Measurements from ENCODE around the gene TMEM203.

TMEM203 gene

DNA sequence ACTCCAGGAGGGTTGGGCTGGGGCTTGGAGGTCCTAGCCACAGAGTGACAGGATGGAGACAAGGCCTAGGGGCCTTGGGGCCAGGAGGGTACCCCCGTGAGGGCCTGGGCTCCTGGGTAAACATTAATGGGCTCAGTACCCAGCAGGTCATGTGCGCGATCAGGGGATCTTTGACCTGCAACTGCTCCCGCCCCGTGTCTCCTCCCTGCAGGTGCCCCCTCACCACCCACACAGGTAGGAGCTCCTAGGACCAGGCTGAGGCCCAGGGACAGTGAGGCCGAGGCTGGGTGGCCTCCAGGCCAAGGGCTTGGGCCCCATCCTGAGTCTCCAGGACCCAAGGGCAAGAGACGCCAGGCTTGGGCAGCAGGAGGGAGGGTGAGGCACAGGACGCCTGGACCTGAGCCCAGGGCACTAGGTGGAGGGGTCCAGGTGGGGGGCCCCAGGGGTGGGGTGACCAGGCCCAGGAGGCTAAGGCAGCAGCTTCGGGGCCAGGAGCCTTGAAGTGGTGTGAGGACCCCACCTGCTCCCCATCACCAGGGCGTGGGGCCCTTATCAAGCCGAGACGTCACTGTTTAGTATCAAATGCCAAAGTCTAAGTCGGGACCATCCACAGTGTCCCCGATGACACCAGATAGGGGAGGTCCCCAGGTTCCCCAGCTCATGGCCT lies 25.4 kb upstream of the TMEM203 start, which contains the start of gene SLC34A3:
Gene SLC34A3 (plus strand): TSS at position 197 of the 667 bp plus-strand sequence. CDS start 802 bp downstream, outside the sequence.
- in situ Hi-C loops (cut with MboI; ENCODE audit: low sequenced_read_pairs) = no loop called here

DNA sequence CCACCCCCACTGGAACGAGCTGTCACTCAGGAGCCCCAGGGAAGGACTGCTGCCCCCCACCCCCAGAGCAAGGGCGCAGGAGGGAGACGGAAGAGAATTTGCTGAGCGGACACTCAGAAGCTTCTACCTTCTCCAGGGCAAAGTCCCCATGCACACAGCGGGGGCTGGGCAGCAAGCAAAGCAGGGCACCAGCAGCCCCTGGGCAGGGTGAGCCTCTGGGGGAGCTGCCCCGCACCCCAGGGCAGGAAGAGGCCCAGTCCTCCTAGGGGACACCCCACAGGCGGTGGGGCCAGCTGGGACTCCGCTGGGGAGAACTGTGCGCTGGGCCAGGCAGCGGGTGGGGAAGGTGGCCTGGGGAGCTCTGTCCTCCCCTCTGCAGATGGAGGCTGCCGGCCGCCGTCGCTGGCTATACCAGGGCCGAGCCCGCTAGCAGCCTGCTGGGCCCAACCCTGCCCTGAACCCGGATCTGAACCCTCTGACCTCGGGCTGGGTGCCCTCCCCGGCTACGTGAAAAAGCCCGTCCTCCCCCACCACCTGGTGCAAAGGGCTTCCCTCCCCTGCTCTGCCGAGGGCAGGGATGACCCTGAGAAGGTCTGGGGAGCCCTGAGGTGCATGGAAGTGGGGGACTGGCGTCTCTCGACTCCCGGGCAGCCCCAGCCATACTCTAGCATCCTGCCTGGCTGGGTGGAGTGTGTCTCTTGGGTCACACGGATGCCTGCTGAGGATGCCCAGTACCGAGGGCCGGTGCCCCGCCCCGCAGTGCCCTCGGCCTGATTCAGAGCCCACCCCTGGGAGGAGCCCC lies 24.7 kb upstream of the TMEM203 start:
- in situ Hi-C loops (cut with MboI; ENCODE audit: low sequenced_read_pairs) = loop anchor here (10.0 kb wide), 1 partner anchor 105 kb away; no protein-coding TSS in a partner anchor

DNA sequence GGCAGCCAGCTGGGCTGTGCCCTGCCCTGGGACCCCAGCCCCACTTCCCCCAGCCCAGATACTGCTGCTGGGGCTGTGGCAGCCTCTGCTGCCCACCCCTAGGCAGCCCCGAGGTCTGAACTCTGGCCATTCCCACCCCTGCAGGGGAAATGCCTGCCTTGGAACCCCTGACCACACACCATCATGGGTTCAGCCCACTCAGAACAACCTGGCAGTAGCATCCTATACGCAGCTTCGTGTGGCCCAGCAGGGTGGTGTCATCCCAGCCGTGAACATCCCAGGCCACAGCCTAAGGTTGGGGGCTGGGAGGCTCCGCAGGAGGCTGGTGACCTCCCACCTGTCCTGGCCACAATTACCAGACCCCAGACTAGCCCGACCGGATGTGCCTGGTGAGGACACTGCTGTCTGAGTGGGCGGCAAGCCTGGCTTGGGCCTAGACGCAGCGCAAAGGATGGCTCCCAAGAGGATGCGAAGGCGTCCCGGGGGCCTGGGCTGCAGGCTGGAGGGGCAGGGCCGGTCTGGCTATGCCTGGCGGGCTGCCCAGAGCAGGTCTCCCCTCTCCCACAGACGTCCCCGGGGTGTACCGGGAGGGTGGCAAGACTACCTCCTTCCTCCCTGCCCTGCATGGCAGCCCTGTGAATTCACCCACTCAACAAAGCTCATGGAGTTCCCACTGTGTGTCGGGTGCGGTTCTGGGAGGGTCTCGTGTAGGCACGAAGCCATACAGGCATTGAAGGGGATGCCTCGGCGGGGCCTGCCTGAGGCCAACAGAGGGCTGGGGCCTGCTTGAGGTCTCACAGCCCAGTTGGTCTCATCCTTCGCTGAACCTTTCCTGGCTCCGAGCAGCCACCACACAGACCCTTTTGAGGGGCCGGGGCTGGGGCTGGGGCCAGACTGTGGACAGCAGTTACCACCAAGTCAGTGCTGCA lies 23.8 kb upstream of the TMEM203 start:
- in situ Hi-C loops (cut with MboI; ENCODE audit: low sequenced_read_pairs) = loop anchor here (10.0 kb wide), 1 partner anchor 104 kb away; no protein-coding TSS in a partner anchor

DNA sequence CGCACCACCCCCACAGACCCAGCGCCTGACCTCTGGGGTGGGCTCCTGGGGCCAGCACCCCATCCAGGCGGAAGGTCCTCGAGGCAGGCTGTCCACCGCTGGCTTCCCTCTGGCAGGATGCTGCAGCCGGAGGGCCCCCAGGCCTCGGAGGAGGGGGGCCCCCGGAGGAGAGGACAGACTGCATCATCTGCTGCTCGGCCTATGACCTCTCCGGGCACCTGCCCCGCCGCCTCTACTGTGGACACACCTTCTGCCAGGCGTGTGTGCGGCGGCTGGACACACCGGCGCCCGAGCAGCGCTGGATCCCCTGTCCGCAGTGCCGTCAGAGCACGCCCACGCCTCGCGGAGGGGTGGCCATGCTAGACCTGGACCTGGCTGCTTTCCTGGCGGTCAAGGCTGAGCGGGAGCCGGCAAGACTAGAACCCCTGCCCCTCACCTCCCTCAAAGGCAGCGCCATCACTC lies 23.1 kb upstream of the TMEM203 start:
- in situ Hi-C loops (cut with MboI; ENCODE audit: low sequenced_read_pairs) = loop anchor here (10.0 kb wide), 1 partner anchor 104 kb away; no protein-coding TSS in a partner anchor

DNA sequence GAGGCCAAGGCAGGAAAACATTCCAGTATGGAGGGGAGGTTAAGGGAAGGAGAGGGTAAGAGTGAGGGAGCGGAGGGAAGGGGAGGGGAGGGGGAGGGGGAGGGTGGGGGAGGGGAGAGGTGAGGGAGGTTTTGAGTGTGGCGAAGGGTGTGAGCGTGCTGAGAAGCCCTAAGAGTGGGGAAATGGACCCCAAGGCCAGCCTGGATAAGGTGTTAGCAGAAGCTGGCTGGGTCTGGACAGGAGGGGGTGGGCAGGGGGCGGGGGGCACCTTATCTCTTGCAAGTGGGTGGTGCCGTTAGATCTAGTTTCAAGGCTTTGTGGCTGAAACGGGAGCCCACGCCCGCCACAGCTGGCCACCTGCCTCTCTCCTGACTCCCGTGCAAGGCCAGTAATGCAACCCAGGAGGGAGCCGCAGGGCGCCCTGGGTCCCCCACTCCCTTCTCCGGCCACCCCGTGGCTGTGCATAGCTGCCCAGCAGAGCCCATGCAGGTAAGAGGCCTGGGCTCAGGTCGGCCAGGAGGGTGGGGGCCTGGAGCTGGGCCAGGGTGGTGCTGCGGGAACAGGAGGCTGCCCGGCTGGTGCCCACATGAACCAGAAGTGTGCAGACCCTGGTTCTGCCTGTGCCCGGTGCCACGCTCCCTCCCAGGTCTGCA lies 22.5 kb upstream of the TMEM203 start:
- in situ Hi-C loops (cut with MboI; ENCODE audit: low sequenced_read_pairs) = loop anchor here (10.0 kb wide), 1 partner anchor 103 kb away; no protein-coding TSS in a partner anchor

DNA sequence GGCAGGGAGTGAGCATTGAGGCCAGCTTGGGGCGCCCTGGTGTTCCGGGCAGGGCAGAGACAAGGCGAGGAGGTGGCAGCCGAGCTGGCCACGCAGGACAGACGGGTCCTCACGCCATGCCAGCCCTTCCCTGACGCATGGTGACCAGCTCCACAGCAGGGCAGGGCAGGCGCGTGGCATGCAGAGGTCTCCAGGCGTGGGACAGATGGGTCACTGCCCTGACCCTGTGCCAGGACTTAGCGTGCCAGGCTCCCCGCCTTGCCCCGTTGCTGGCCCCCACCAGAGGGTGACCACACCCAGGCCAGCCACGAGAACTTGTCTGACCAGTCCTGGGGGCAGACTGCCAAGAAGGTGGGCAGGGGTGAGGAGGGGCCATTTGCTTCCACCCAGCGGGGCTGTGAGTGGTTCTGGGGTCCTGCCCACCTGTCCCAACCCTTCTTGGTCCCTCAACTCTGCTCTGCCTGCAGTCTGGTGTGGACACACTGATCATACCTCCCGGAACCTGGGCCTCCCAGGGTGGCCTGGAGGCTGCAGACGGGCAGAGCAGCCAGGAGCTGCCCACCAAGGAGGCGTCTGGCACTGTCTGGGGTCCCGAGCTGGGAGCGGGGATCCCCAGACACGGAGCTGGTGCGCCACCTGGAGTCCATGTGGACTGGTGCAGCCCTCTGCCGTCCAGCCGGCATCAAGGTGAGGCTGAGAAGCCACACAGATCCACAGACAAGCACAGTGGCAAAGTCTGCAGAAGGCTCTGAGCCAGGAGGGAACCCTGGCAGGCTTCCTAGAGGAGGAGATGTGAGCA lies 21.8 kb upstream of the TMEM203 start, which contains the start of gene RNF224:
Gene RNF224 (plus strand): TSS at position 449 of the 799 bp plus-strand sequence. CDS start 834 bp downstream, outside the sequence.
- in situ Hi-C loops (cut with MboI; ENCODE audit: low sequenced_read_pairs) = loop anchor here (10.0 kb wide), 1 partner anchor 102 kb away; no protein-coding TSS in a partner anchor

DNA sequence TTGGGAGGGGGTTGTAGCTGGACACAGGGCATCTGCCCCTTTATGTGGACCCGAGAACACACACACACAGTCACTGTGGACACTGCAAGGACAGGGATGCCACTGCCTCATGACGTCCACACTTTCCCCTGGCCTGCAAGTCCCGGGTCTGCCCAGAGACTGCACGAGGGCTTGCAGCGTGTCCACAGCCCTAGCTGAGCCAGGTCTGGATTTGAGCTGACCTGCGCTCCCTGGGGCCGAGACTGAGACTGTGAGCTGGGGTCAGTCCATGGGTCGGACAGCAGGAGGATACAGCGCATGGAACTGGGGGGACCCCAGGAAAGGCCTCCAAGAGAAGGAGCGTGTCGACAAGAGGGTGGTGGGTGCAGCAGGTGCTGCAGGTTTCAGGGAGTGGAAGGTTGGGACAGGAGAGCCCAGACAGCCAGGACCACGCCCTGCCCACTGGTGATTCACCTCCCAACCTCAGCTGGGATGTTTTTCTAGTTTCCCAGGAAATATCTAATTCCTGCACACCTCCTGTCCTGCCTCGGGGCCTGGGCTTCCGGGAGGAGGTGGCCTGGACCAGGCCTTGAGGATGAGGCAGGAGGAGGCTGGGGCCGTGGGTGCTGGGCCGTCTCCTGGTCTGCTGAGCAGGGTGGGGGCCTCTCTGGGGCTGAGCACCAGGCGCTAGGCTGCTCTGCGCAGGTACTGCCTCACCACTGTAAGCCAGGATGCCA lies 21.0 kb upstream of the TMEM203 start:
- in situ Hi-C loops (cut with MboI; ENCODE audit: low sequenced_read_pairs) = loop anchor here (10.0 kb wide), 1 partner anchor 102 kb away; no protein-coding TSS in a partner anchor

DNA sequence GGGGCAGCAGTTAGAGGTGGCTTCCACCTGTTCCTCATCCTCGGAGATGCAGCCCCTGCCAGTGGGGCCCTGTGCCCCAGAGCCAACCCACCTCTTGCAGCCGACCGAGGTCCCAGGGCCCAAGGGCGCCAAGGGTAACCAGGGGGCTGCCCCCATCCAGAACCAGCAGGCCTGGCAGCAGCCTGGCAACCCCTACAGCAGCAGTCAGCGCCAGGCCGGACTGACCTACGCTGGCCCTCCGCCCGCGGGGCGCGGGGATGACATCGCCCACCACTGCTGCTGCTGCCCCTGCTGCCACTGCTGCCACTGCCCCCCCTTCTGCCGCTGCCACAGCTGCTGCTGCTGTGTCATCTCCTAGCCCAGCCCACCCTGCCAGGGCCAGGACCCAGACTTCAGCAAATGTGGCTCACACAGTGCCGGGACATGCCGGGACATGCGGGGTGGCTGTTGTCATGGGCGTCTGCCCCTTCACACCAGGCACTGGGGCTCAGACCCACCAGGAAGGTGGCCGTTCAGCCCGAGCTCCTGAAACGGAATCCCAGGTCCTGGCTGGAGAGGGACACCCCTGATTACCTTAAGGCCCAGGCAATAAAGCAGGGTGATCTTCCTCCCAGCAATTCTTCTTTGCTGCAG lies 20.4 kb upstream of the TMEM203 start:
- in situ Hi-C loops (cut with MboI; ENCODE audit: low sequenced_read_pairs) = loop anchor here (10.0 kb wide), 1 partner anchor 101 kb away; no protein-coding TSS in a partner anchor

DNA sequence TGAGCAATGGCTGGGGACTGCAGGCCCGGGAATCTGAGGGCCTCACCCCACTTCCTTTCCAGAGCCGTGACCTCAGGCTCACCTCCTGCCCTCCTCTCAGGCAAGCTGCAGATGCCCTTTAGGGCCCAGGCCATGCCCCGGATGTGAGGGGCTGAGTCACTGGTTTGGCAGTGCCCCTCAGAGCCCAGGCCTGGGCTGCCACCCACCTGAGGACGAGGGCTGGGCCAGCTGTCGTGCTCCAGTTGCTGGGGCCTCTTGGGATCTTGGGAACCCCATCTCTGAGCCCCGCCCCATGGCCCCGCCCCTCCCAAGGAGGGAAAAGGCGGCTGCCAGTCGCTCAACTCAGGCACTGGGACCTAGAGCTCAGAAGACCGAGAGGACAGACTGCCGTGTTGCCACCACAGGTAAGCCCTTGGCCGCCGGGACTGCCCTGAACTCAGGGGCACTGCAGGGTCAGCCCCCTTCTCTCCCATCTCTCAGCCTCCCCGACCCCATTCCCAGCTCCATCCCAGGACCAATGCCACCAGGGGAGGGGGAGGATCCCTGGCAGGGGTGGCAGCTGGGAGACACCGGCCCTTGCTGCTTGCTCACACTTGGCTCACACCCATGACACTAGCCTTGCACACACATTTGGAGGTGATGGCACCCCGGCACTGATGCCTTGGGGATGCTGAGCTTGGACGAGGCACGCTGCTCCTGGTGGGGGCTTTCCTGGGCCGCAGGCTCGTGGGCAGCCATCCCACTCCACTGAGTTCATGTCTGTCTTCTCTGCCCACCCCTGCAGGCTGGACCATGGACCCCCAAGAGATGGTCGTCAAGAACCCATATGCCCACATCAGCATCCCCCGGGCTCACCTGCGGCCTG lies 19.6 kb upstream of the TMEM203 start, which contains the start of gene CYSRT1:
Gene CYSRT1 (plus strand): TSS at position 345 of the 865 bp plus-strand sequence. CDS start 448 bp downstream, at position 793.
- in situ Hi-C loops (cut with MboI; ENCODE audit: low sequenced_read_pairs) = loop anchor here (10.0 kb wide), 1 partner anchor 100 kb away; no protein-coding TSS in a partner anchor

DNA sequence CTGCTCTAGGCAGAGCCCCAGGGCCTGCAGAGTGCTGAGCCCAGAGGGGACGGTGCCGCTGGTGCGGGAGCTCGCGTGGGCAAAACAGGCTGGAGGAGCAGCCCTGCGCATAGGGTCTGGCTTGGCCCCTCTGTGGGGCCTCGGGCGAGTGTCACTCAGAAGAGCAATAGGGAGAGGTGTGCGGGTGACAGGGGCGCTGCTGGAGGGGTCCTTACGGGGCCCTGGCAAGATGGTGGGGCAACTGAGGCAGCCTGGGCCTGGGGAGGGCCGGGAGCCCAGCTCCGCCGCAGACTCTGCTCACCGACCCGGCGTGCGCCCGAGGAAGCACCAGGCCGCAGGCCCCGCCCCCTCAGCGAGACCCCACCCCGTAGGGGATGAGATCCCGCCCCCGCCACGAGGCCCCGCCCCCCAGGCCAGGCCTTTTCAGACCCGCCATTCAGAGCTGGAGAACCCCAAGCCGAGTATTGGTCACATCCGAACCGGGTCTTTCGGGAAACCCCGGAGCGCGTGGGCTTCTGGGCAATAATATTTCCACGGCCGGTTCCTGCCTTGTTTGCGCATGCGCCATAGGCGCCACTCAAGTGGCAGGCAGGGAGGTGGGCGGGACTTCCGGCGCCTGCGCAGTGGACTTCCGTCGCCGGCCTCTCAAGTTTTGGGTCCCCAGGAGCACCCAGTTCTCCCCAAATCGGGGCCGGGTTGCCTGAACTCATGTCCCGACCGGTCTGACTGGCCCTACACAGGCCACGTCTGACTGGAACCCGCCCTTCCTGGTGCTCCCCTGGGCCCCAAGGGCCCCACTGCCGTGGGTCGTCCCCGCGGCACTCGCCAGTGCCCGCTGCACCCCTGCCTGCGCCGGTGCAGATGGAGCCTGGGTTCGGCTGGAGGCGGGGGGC lies 17.9 kb upstream of the TMEM203 start:
- in situ Hi-C loops (cut with MboI; ENCODE audit: low sequenced_read_pairs) = loop anchor here (10.0 kb wide), 1 partner anchor 99 kb away; no protein-coding TSS in a partner anchor

DNA sequence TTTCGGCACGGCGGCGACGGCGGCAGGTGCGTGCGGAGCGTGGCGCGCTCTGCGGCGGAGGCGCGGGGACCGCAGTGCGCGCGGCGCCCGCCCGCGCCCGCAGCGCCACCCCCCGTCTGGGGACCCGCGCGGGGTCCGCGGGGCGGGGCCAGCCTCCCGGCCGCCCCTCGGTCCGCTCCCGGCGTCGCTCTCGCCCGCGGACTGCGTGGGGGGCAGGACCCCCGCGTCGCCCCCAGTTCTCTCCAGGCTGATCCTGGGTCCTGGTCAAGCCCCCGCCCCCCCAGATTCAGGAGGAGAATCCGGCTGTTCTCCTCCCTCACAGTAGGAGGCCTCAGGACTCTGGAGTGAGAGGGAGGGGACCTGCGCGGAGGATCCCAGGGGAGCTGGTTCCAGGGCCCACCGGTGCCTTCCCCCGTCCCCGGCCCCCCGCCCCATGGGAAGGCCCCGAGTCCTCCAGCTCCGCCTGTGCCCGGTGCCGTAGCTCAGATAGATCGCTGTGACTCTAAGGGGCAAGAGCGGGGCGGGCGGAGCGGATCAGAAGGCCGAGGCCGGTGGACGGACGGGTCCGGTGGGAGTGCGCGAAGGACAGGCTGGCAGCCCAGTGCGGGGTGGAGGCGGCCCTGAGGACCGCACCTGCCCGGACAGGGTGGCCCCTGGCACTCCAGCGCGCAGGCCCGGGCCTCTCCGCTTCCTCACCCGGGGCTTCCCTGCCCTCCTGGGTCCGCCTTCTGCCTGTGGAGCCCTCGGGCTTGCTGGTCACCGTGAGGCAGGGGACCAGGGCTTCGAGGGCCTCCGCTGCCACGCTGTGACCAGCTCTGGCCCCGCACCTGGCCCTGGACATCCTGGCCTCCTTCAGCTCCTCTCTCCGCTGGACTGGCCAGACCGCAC lies 17.0 kb upstream of the TMEM203 start, which contains the start of gene RNF208:
Gene RNF208 (minus strand): TSS at position 51 of the 888 bp plus-strand sequence. CDS start 1,028 bp downstream, outside the sequence.
- in situ Hi-C loops (cut with MboI; ENCODE audit: low sequenced_read_pairs) = loop anchor here (10.0 kb wide), 1 partner anchor 98 kb away; no protein-coding TSS in a partner anchor

DNA sequence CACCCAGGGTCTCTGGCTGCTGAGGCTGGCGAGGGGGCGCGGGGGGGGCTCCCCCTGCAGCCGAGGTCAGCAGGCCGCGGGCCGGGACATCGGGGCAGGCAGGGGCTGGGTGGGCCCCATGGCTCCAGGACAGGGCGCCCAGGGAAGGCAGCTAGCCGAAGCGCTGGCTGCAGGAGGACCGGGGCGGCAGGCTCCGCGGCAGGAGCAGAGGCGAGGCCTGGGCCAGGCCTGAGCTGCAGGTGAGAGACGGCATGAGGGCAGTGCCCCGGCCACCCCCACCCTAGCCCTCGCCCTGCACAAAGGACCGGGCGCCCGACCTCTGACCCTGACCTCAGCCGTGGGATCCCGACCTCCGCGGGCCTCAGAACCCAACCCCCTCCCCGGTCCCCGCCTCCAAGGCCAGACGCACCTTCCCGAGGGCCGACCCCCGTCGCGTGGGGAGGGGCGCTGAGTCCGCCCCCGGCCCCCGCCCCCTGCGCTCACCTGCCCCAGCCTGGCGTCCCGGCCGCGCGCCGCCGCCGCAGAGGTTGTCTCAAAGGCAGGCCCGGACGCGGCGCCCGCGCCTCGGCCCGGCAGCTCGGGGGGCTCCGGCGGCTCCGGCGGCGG lies 16.2 kb upstream of the TMEM203 start:
- in situ Hi-C loops (cut with MboI; ENCODE audit: low sequenced_read_pairs) = loop anchor here (10.0 kb wide), 1 partner anchor 97 kb away; no protein-coding TSS in a partner anchor

DNA sequence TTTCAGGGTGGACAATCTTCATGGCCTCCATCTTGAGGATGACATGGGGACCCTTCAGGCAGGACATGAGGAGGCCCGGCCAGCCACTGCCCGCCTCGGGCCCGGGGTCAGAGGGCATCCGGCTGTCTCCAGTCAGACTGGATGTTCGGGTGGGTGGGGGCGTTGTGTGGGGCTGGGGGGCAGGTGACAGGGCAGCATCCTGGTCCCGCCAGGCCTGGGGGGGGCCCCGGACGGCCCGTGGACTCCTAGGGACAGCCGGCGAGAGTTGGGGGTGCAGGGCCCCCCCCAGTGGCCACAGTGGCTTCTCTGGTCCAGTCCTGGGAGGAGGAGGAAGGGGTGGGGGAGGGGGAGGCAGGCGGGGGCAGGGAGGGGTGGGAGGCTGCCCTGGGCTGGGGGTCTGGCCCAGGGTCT lies 15.7 kb upstream of the TMEM203 start:
- in situ Hi-C loops (cut with MboI; ENCODE audit: low sequenced_read_pairs) = loop anchor here (10.0 kb wide), 1 partner anchor 96 kb away; no protein-coding TSS in a partner anchor

Measured in HL-60/S4 treated with phorbol 12-myristate 13-acetate at 8.2 ng/mL for 4 days and 3 days (cell line).